ENCODE results near the gene CFD. TPM values are rescaled to one million over a fixed set of nuclear protein-coding genes. Genes with fewer than 3 reads are reported as not detected.

The CFD gene
- polyA plus RNA-seq, 1 experiment = 0.45 TPM

GRCh38 chr19:821825-822503 is 37.5 kb upstream of the CFD start, which contains the start of gene PLPPR3:
Gene PLPPR3, minus strand, starts transcription at chr19:821955. Its CDS starts 396 bp downstream, at chr19:821559.
- ChIA-PET POLR2A (no interaction called here), CTCF (no interaction called here)

GRCh38 chr19:823565-824121 is 35.8 kb upstream of the CFD start:
- peaks cover 5% of the 10 kb centered on the region; the same call in 1 of the 2 replicates for H3K9me3 ChIP-seq (ENCODE audit: control insufficient read depth, insufficient read depth, low read length)
- H3K27ac ChIP-seq (ENCODE audit: low read depth, low read length) = no peak overlapping the region
- POLR2A ChIA-PET = no interaction called here
- DNase-seq (ENCODE audit: low read depth, low spot score) = no peak
- TF ChIP-seq CTCF (IDR thresholded peaks at IDR 0.05; ENCODE audit: low read depth, low read length) = no peak
- CTCF ChIA-PET = no interaction called here
- no peak overlapping the region for H3K4me3 ChIP-seq (ENCODE audit: low read depth, low read length)
- H3K27me3 ChIP-seq (ENCODE audit: control insufficient read depth, insufficient read depth, low read length) = no peaks in the 10 kb centered on the region

More at GRCh38 chr19:821825-822503, 37.5 kb upstream of the CFD start, which contains the start of gene PLPPR3:
- DNase-seq (ENCODE audit: low read depth, low spot score) = no peak
- peak within 1 kb of the TSS; percentile 48 for H3K4me3 ChIP-seq (ENCODE audit: low read depth, low read length)
- no peaks in the 10 kb centered on the region for H3K27me3 ChIP-seq (ENCODE audit: control insufficient read depth, insufficient read depth, low read length)
- H3K9me3 ChIP-seq (ENCODE audit: control insufficient read depth, insufficient read depth, low read length) = peaks cover 5% of the 10 kb centered on the region; the same call in 1 of the 2 replicates
- no peak within 1 kb of the TSS for H3K27ac ChIP-seq (ENCODE audit: low read depth, low read length)
- no peak for TF ChIP-seq CTCF (IDR thresholded peaks at IDR 0.05; ENCODE audit: low read depth, low read length)

- CTCF ChIA-PET = interaction anchor here (0.6 kb wide), 1 partner anchor 23 kb away, joined by 7 read pairs; no protein-coding TSS in a partner anchor
Observed at GRCh38 chr19:824885-825284, 34.6 kb upstream of the CFD start.

GRCh38 chr19:825897-826644 is 33.4 kb upstream of the CFD start:
- Histone ChIP-seq H3K4me3 (ENCODE audit: low read depth, low read length) (no peak overlapping the region), H3K27ac (ENCODE audit: low read depth, low read length) (no peak overlapping the region), H3K9me3 (ENCODE audit: control insufficient read depth, insufficient read depth, low read length) (peaks cover 5% of the 10 kb centered on the region; the same call in 1 of the 2 replicates), H3K27me3 (ENCODE audit: control insufficient read depth, insufficient read depth, low read length) (no peaks in the 10 kb centered on the region)
- DNase-seq (ENCODE audit: low read depth, low spot score) = no peak
- ChIA-PET POLR2A (no interaction called here), CTCF (no interaction called here)
- TF ChIP-seq CTCF (IDR thresholded peaks at IDR 0.05; ENCODE audit: low read depth, low read length) = no peak

More at GRCh38 chr19:824885-825284, 34.6 kb upstream of the CFD start:
- no peak for TF ChIP-seq CTCF (IDR thresholded peaks at IDR 0.05; ENCODE audit: low read depth, low read length)
- H3K27me3 ChIP-seq (ENCODE audit: control insufficient read depth, insufficient read depth, low read length) = no peaks in the 10 kb centered on the region
- no peak for DNase-seq (ENCODE audit: low read depth, low spot score)
- POLR2A ChIA-PET = no interaction called here
- no peak overlapping the region for H3K4me3 ChIP-seq (ENCODE audit: low read depth, low read length)
- H3K27ac ChIP-seq (ENCODE audit: low read depth, low read length) = no peak overlapping the region
- H3K9me3 ChIP-seq (ENCODE audit: control insufficient read depth, insufficient read depth, low read length) = peaks cover 5% of the 10 kb centered on the region; the same call in 1 of the 2 replicates

All from AG04450 (cell line).